SK-N-SH (cell line): ENCODE measurements around the gene PLK1. TPM values are rescaled to one million over a fixed set of nuclear protein-coding genes. Genes with fewer than 3 reads are reported as not detected.

Experiments used
- CTCF ChIA-PET: fragments of 300-600, 350-600 bp; formaldehyde crosslinking; extraction: SDS; loops from one replicate; lab custom pipeline; 2021; lab: Yijun Ruan, JAX
- POLR2A ChIA-PET: fragments of 350-600 bp; sonication (Branson Sonifier 250); formaldehyde crosslinking; extraction: SDS; loops from one replicate; lab custom pipeline; 2020; ENCODE audit warnings: antibody characterized with exemption, inconsistent platforms; lab: Yijun Ruan, JAX
- DNase-seq: peaks from one replicate; pipeline ENCODE4 v3.0.0; 2012
- H2AFZ ChIP-seq: fragments of 200-600 bp; sonication (generic); 2 replicates; pipeline ENCODE4 v1.8.1; 2016; ENCODE audit warnings: antibody characterized with exemption, mild to moderate bottlenecking, low read depth
- H3F3A ChIP-seq: fragments of 200-600 bp; sonication (generic); replicated peaks from 2 replicates; pipeline ENCODE3; 2016; ENCODE audit warnings: antibody characterized with exemption, mild to moderate bottlenecking; ENCODE audit not compliant: insufficient read depth
- H3K27ac ChIP-seq, 2 experiments: fragments of 200-500 bp in 1 of 2; fragments of 200-600 bp in 1 of 2; sonication (Bioruptor generic) in 1 of 2; sonication (generic), shearing (Covaris generic) in 1 of 2; 2 replicates each; pipeline versions ENCODE4 v1.5.1 to v1.6.1; 2014 to 2016; ENCODE audit warnings: low read depth in 2 of 2, inconsistent platforms in 1 of 2, low read length in 1 of 2, mild to moderate bottlenecking in 1 of 2, mixed read lengths in 1 of 2
- H3K27me3 ChIP-seq: fragments of 200-600 bp; sonication (generic), shearing (Covaris generic); 2 replicates; pipeline ENCODE4 v1.6.1; 2016; ENCODE audit warnings: mixed run types; ENCODE audit not compliant: insufficient read depth
- H3K36me3 ChIP-seq, 2 experiments: fragments of 200-500 bp in 1 of 2; fragments of 200-600 bp in 1 of 2; sonication (Bioruptor generic) in 1 of 2; sonication (generic) in 1 of 2; replicated peaks in 1 of 2; 2 replicates each; pipeline versions ENCODE3 to v1.5.1; 2014 to 2016; ENCODE audit warnings: low read length in 1 of 2, mild to moderate bottlenecking in 1 of 2; ENCODE audit not compliant: insufficient read depth in 2 of 2, control insufficient read depth in 1 of 2
- H3K4me1 ChIP-seq, 2 experiments: fragments of 200-500 bp in 1 of 2; fragments of 200-600 bp in 1 of 2; sonication (Bioruptor generic) in 1 of 2; sonication (generic), shearing (Covaris generic) in 1 of 2; 2 replicates each; pipeline versions ENCODE4 v1.5.1 to v1.6.1; 2014 to 2016; ENCODE audit warnings: low read depth in 1 of 2, low read length in 1 of 2, mixed run types in 1 of 2; ENCODE audit not compliant: insufficient read depth in 2 of 2, control insufficient read depth in 1 of 2
- H3K4me2 ChIP-seq: fragments of 200-600 bp; sonication (generic), shearing (Covaris generic); 2 replicates; pipeline ENCODE4 v1.6.1; 2017; ENCODE audit warnings: mixed run types
- H3K4me3 ChIP-seq, 2 experiments: fragments of 200-500 bp in 1 of 2; fragments of 200-600 bp in 1 of 2; sonication (Bioruptor generic) in 1 of 2; sonication (generic), shearing (Covaris generic) in 1 of 2; 2 replicates each; pipeline versions ENCODE4 v1.5.1 to v1.8.1; 2014 to 2016; ENCODE audit warnings: low read depth in 2 of 2, inconsistent platforms in 1 of 2, low read length in 1 of 2, mild to moderate bottlenecking in 1 of 2, mixed read lengths in 1 of 2, moderate library complexity in 1 of 2
- H3K79me2 ChIP-seq: fragments of 200-600 bp; sonication (generic); 2 replicates; pipeline ENCODE4 v1.8.1; 2017; ENCODE audit warnings: mild to moderate bottlenecking; ENCODE audit not compliant: insufficient read depth
- H3K9ac ChIP-seq: fragments of 200-600 bp; sonication (generic); 2 replicates; pipeline ENCODE4 v1.6.1; 2017; ENCODE audit warnings: mixed run types
- H3K9me2 ChIP-seq: fragments of 200-600 bp; sonication (generic); 2 replicates; pipeline ENCODE4 v1.6.1; 2017; ENCODE audit warnings: mixed run types
- H3K9me3 ChIP-seq: fragments of 200-600 bp; sonication (generic); 2 replicates; pipeline ENCODE4 v1.6.1; 2017; ENCODE audit warnings: mixed run types, mild to moderate bottlenecking, moderate library complexity
- H4K20me1 ChIP-seq: fragments of 200-600 bp; sonication (generic); 2 replicates; pipeline ENCODE4 v1.6.1; 2017; ENCODE audit warnings: mild to moderate bottlenecking, mixed run types; ENCODE audit not compliant: insufficient read depth
- ELF1 ChIP-seq: IDR thresholded peaks from 2 replicates; pipeline ENCODE4 v1.4.0; 2012
- EP300 ChIP-seq, 2 experiments: IDR thresholded peaks; 2 replicates each; pipeline versions ENCODE4 v1.4.0 to v1.6.1; 2012; ENCODE audit warnings: borderline replicate concordance in 1 of 2, low read depth in 1 of 2, low read length in 1 of 2
- EZH2phosphoT487 ChIP-seq: fragments of 200-600 bp; sonication (generic); IDR thresholded peaks from 2 replicates; pipeline ENCODE4 v1.6.1; 2017; ENCODE audit warnings: low read depth, mixed run types, mild to moderate bottlenecking, antibody characterized with exemption, moderate library complexity, borderline replicate concordance
- FOSL2 ChIP-seq: IDR thresholded peaks from 2 replicates; pipeline ENCODE4 v1.4.0; 2012; ENCODE audit warnings: low read depth, mild to moderate bottlenecking, moderate library complexity, borderline replicate concordance
- FOXM1 ChIP-seq: IDR thresholded peaks from 2 replicates; pipeline ENCODE4 v1.4.0; 2012; ENCODE audit warnings: low read depth, mild to moderate bottlenecking
- GABPA ChIP-seq: IDR thresholded peaks from 2 replicates; pipeline ENCODE4 v1.4.0; 2012; ENCODE audit warnings: low read depth, mild to moderate bottlenecking
- MAX ChIP-seq: IDR thresholded peaks from 2 replicates; pipeline ENCODE4 v1.4.0; 2012; ENCODE audit warnings: low read depth
- MEF2A ChIP-seq: IDR thresholded peaks from 2 replicates; pipeline ENCODE4 v1.4.0; 2012; ENCODE audit warnings: low read depth, borderline replicate concordance
- MXI1 ChIP-seq: IDR thresholded peaks from 2 replicates; pipeline ENCODE4 v1.6.1; 2012; ENCODE audit warnings: mild to moderate bottlenecking, low read depth, low read length, improper control_type of control experiment
- NFIC ChIP-seq: IDR thresholded peaks from 2 replicates; pipeline ENCODE4 v1.4.0; 2012; ENCODE audit warnings: borderline replicate concordance
- RCOR1 ChIP-seq: fragments of 150-350 bp; IDR thresholded peaks from 2 replicates; pipeline ENCODE4 v1.6.1; 2017; ENCODE audit warnings: antibody characterized with exemption, low read length
- REST ChIP-seq: IDR thresholded peaks from 2 replicates; pipeline ENCODE4 v1.6.1; 2012; ENCODE audit warnings: mild to moderate bottlenecking, low read depth, low read length, moderate library complexity
- RFX5 ChIP-seq: IDR thresholded peaks from 2 replicates; pipeline ENCODE4 v1.6.1; 2012; ENCODE audit warnings: mild to moderate bottlenecking, improper control_type of control experiment, low read length
- RXRA ChIP-seq: IDR thresholded peaks from 2 replicates; pipeline ENCODE4 v1.4.0; 2012; ENCODE audit warnings: low read depth, mild to moderate bottlenecking, borderline replicate concordance
- SIN3A ChIP-seq: IDR thresholded peaks from 2 replicates; pipeline ENCODE4 v1.6.1; 2012; ENCODE audit warnings: low read depth, mild to moderate bottlenecking, low read length, moderate library complexity, borderline replicate concordance
- TEAD4 ChIP-seq: IDR thresholded peaks from 2 replicates; pipeline ENCODE4 v1.4.0; 2012; ENCODE audit warnings: mild to moderate bottlenecking, borderline replicate concordance; ENCODE audit not compliant: insufficient read depth
- YY1 ChIP-seq: IDR thresholded peaks from 2 replicates; pipeline ENCODE4 v1.4.0; 2012; ENCODE audit warnings: low read depth, mild to moderate bottlenecking
- ZBTB33 ChIP-seq: IDR thresholded peaks from 2 replicates; pipeline ENCODE4 v1.4.0; 2012; ENCODE audit warnings: low read depth, borderline replicate concordance
- WGBS: methylation state at CpG from one replicate; pipeline ENCODE4 v1.1.6; 2017; ENCODE audit warnings: low lambda C conversion rate; 5-methylcytosine and 5-hydroxymethylcytosine counted together
- polyA plus RNA-seq, 3 experiments: library from polyadenylated mRNA; depleted of rRNA; stranded (reverse); fragments of >200 nt; gene quantifications; 2 replicates each; pipeline ENCODE4 v1.2.3, GENCODE V29; 2012

Gene PLK1
- polyA plus RNA-seq, 1 of the 3 experiments (the other 2 are of a cell fraction): 68.7 TPM

- H3K4me3 ChIP-seq: no peak overlapping the region
- H3K9me3 ChIP-seq: no peaks in the 10 kb centered on the region
- H3K79me2 ChIP-seq: peaks cover 8% of the 10 kb centered on the region; the same call in 1 of the 2 replicates
- H2AFZ ChIP-seq: no peak overlapping the region
- TF ChIP-seq RXRA: no peak
- TF ChIP-seq EP300 (IDR thresholded peaks at IDR 0.05; ENCODE audit: borderline replicate concordance in 1 of 2, low read depth in 1 of 2, low read length in 1 of 2): no peak
- no peak for TF ChIP-seq MEF2A
- TF ChIP-seq MAX: no peak
- no peak for TF ChIP-seq FOXM1
- no peak for TF ChIP-seq SIN3A
- no peak for TF ChIP-seq REST
- no peak for TF ChIP-seq RCOR1
- no peak for TF ChIP-seq GABPA
- no peak for TF ChIP-seq TEAD4
- no peak for TF ChIP-seq ELF1
- TF ChIP-seq RFX5: no peak
- no peak for TF ChIP-seq MXI1
- no peak for TF ChIP-seq EZH2phosphoT487
- no peak for TF ChIP-seq YY1
- no peak for TF ChIP-seq ZBTB33
- TF ChIP-seq NFIC: no peak
- TF ChIP-seq FOSL2: no peak
- H3K4me2 ChIP-seq: no peak overlapping the region
- POLR2A ChIA-PET: no interaction called here
- no peaks in the 10 kb centered on the region for H3K9me2 ChIP-seq
- 0 out of 2 replicates have a peak, but pooled peaks cover 5% of the 10 kb centered on the region for H4K20me1 ChIP-seq
- CTCF ChIA-PET: no interaction called here
- no peaks in the 10 kb centered on the region for H3K27me3 ChIP-seq
- no peaks in the 10 kb centered on the region for H3K4me1 ChIP-seq
- H3F3A ChIP-seq: peaks cover 4% of the 10 kb centered on the region
- peaks cover 88 to 95% of the 10 kb centered on the region in 2 experiments for H3K36me3 ChIP-seq
- no peak overlapping the region for H3K27ac ChIP-seq
- DNase-seq: no peak
- WGBS: 98% methylated on average over 2 of the region's 2 CpGs
- H3K9ac ChIP-seq: no peak overlapping the region
Measured at GRCh38 chr16:23663918-23664317, 14.8 kb upstream of the PLK1 start.
